Measurements from ENCODE around the gene LAYN. TPM values are rescaled to one million over a fixed set of nuclear protein-coding genes. Genes with fewer than 3 reads are reported as not detected.

LAYN gene
- total and polyA plus RNA-seq, 2 of the 4 experiments (the other 2 are of a cell fraction), result 92.5 to 118 TPM

GRCh38 chr11:111526501-111526900 is 14.0 kb upstream of the LAYN start:
- Histone ChIP-seq H3K56ac (ENCODE audit: extremely low read depth, insufficient read depth, low read length) (no peak overlapping the region), H3K9me1 (ENCODE audit: insufficient read depth, low read length) (0 out of 2 replicates have a peak, but pooled peaks cover 6% of the 10 kb centered on the region), H3K27ac (ENCODE audit: insufficient read depth, low read length) (no peak overlapping the region), H2BK5ac (ENCODE audit: low read depth, low read length, poor library complexity, severe bottlenecking) (peak overlapping the region; percentile 41), H4K8ac (ENCODE audit: low read depth in 2 of 2, low read length in 2 of 2) (0 out of 4 replicates have a peak overlapping the region, but pooled peaks of 1 of the 2 experiments have one; percentile 46), H3K4ac (ENCODE audit: low read depth, low read length) (no peak overlapping the region), H3K23ac (ENCODE audit: low read depth, low read length) (no peak overlapping the region), H3K14ac (replicated peaks; ENCODE audit: low read depth, low read length) (0 out of 2 replicates have a peak overlapping the region, but pooled peaks have one; percentile 28), H2BK120ac (ENCODE audit: low read depth, low read length) (peak overlapping the region; percentile 46; the same call in 1 of the 2 replicates), H3K18ac (ENCODE audit: low read depth, low read length) (peak overlapping the region; percentile 12; the same call in 1 of the 2 replicates), H2BK15ac (ENCODE audit: low read depth, low read length) (0 out of 3 replicates have a peak overlapping the region, but pooled peaks have one; percentile 29), H3K79me1 (ENCODE audit: low read depth in 1 of 2, low read length in 2 of 2) (no peaks in the 10 kb centered on the region), H3K4me2 (ENCODE audit: low read depth, low read length) (no peak overlapping the region), H3K4me3 (ENCODE audit: insufficient read depth, low read depth, low read length) (no peak overlapping the region), H3K27me3 (ENCODE audit: control insufficient read depth, insufficient read depth, low read length) (no peaks in the 10 kb centered on the region), H3K4me1 (ENCODE audit: control insufficient read depth, insufficient read depth, low read length) (peaks cover 2% of the 10 kb centered on the region; the same call in 1 of the 2 replicates), H4K20me1 (ENCODE audit: insufficient read depth, low read length) (no peaks in the 10 kb centered on the region), H2AK5ac (ENCODE audit: low read depth, low read length) (no peak overlapping the region), H2AK9ac (replicated peaks; ENCODE audit: low read depth, low read length, poor library complexity) (no peak overlapping the region), H3K36me3 (ENCODE audit: control insufficient read depth, insufficient read depth, low read length) (no peaks in the 10 kb centered on the region), H2AFZ (replicated peaks; ENCODE audit: low read length, poor library complexity) (no peak overlapping the region), H3K9me3 (ENCODE audit: control insufficient read depth, insufficient read depth, low read length) (no peaks in the 10 kb centered on the region), H4K5ac (ENCODE audit: low read depth, low read length) (no peak overlapping the region), H3K9ac (ENCODE audit: low read depth, low read length) (no peak overlapping the region), H2BK20ac (ENCODE audit: low read depth, low read length) (peak overlapping the region; percentile 71; the same call in 1 of the 2 replicates), H4K91ac (ENCODE audit: insufficient read depth, low read depth, low read length) (no peak overlapping the region)
- POLR2A ChIA-PET (ENCODE audit: unreplicated experiment), result no interaction called here
- BruUV-seq (replicated peaks), result no TSS peak
- ATAC-seq (ENCODE audit: low read depth) (peak; percentile 83), DNase-seq (peak; percentile 93)
- intact Hi-C loops (cut with micrococcal nuclease) (no loop called here), dilution Hi-C loops (cut with HindIII; ENCODE audit: low sequenced_read_pairs, unreplicated experiment) (no loop called here), in situ Hi-C loops (cut with MboI; ENCODE audit: low sequenced_read_pairs) (no loop called here)
- no peak for TF ChIP-seq BHLHE40 (IDR thresholded peaks at IDR 0.05; ENCODE audit: low read depth, low read length)
- TF ChIP-seq CHD1 (IDR thresholded peaks at IDR 0.05; ENCODE audit: low read depth, low read length), result no peak
- no peak for TF ChIP-seq CEBPB (IDR thresholded peaks at IDR 0.05; ENCODE audit: low read depth, low read length)
- CTCF ChIA-PET, result no interaction called here
- 80% methylated on average over 1 of the region's 1 CpG; no CpG with 5 or more reads in 1 of the 2 experiments for WGBS, 2 experiments (ENCODE audit: extremely low coverage in 2 of 2, insufficient read length in 1 of 2)

Measured in IMR-90 (cell line).